ENCODE measurements around the gene GINM1. TPM values are rescaled to one million over a fixed set of nuclear protein-coding genes. Genes with fewer than 3 reads are reported as not detected.

GINM1 gene
- total and polyA plus RNA-seq, 9 of the 15 experiments (the other 6 are each of a cell fraction or from before 2014, with no cell fraction given), result 5.0 to 19.3 (median 14.2) TPM

- TF ChIP-seq HEY1 (CRISPR knock-in tag; IDR thresholded peaks at IDR 0.05; ENCODE audit: borderline replicate concordance), result no peak
- no peak for TF ChIP-seq CREB3 (tag; conservative IDR thresholded peaks at IDR 0.05; ENCODE audit: low read depth)
- no peak for TF ChIP-seq TAF1 (IDR thresholded peaks at IDR 0.05; ENCODE audit: control insufficient read depth, extremely low read depth, insufficient read depth, low read length, severe bottlenecking)
- TF ChIP-seq HDAC6 (IDR thresholded peaks at IDR 0.05; ENCODE audit: low read depth, low read length), result no peak
- no peak for TF ChIP-seq ZC3H11A (IDR thresholded peaks at IDR 0.05; ENCODE audit: low read depth, low read length)
- TF ChIP-seq ATF3 (IDR thresholded peaks at IDR 0.05), result no peak
- no peak; the same call in 1 of the 2 replicates for TF ChIP-seq ATF3 (CRISPR knock-in tag; conservative IDR thresholded peaks at IDR 0.05)
- no peak for TF ChIP-seq BRCA1 (IDR thresholded peaks at IDR 0.05)
- no peak for TF ChIP-seq BRCA1 (CRISPR knock-in tag; IDR thresholded peaks at IDR 0.05)
- TF ChIP-seq ZNF398 (CRISPR knock-in tag; IDR thresholded peaks at IDR 0.05), result no peak
- TF ChIP-seq LCOR (CRISPR knock-in tag; IDR thresholded peaks at IDR 0.05), result peak; percentile 61; the same call in 1 of the 2 replicates
Observed at GRCh38 chr6:149566410-149567193, 427 bp downstream of the GINM1 start (continued).

Measured in K562 (cell line).